NCI-H510A treated with DMSO at 0.1 percent for 48 hours (cell line): ENCODE results near the gene KRTAP5-3.
"Not testable (repeated sequence)": the region's sequence is repeated elsewhere in the genome, so short reads cannot be mapped to it uniquely, and the experiment has no call there.

Source experiments
- DNase-seq: peaks from one replicate; lab custom pipeline; 2025; lab: John Stamatoyannopoulos, UW

The KRTAP5-3 gene

GRCh38 chr11:1582909-1583308 lies 25.4 kb downstream of the KRTAP5-3 start:
- not testable (repeated sequence) for DNase-seq

- DNase-seq, result no peak
Observed at GRCh38 chr11:1581976-1582375, 26.3 kb downstream of the KRTAP5-3 start.

- DNase-seq, result no peak
Observed at GRCh38 chr11:1576825-1577224, 31.4 kb downstream of the KRTAP5-3 start.

GRCh38 chr11:1575756-1576155 lies 32.5 kb downstream of the KRTAP5-3 start:
- DNase-seq, result not testable (repeated sequence)

GRCh38 chr11:1574933-1575242 lies 33.4 kb downstream of the KRTAP5-3 start:
- no peak for DNase-seq

GRCh38 chr11:1574238-1574932 lies 33.9 kb downstream of the KRTAP5-3 start:
- DNase-seq, result peak; percentile 80

- DNase-seq, result peak; percentile 80
Observed at GRCh38 chr11:1573903-1574237, 34.4 kb downstream of the KRTAP5-3 start.

GRCh38 chr11:1573077-1573902 lies 35.0 kb downstream of the KRTAP5-3 start:
- peak; percentile 20 for DNase-seq

GRCh38 chr11:1572197-1573076 lies 35.8 kb downstream of the KRTAP5-3 start, which contains the start of gene DUSP8:
Gene DUSP8 (minus strand): TSS chr11:1572271. CDS start chr11:1565826, 6,445 bp downstream.
- DNase-seq, result peak; percentile 75

- no peak for DNase-seq
Observed at GRCh38 chr11:1571760-1572196, 36.5 kb downstream of the KRTAP5-3 start.

- DNase-seq, result peak; percentile 3
Observed at GRCh38 chr11:1570896-1571759, 37.1 kb downstream of the KRTAP5-3 start.

GRCh38 chr11:1570531-1570895 lies 37.8 kb downstream of the KRTAP5-3 start:
- no peak for DNase-seq

- DNase-seq, result no peak
Observed at GRCh38 chr11:1570001-1570453, 38.2 kb downstream of the KRTAP5-3 start.

GRCh38 chr11:1569251-1569780 lies 38.9 kb downstream of the KRTAP5-3 start:
- no peak for DNase-seq

- DNase-seq, result no peak
Observed at GRCh38 chr11:1568441-1568911, 39.8 kb downstream of the KRTAP5-3 start.

- DNase-seq, result no peak
Observed at GRCh38 chr11:1567721-1568100, 40.6 kb downstream of the KRTAP5-3 start.

GRCh38 chr11:1567052-1567720 lies 41.1 kb downstream of the KRTAP5-3 start:
- DNase-seq, result no peak

GRCh38 chr11:1566381-1567051 lies 41.7 kb downstream of the KRTAP5-3 start:
- no peak for DNase-seq

- no peak for DNase-seq
Observed at GRCh38 chr11:1565904-1566247, 42.4 kb downstream of the KRTAP5-3 start.
